GM12878 (cell line): ENCODE measurements around the gene PIK3R3. TPM values are rescaled to one million over a fixed set of nuclear protein-coding genes. Genes with fewer than 3 reads are reported as not detected.

Source experiments
- ATAC-seq: fragments of 200-7000 bp; cut with Tn5 transposase; 3 replicates; pipeline ENCODE4 v1.9.1; 2020; ENCODE audit warnings: mild to moderate bottlenecking, moderate library complexity
- BruUV-seq: library from RNA; stranded (reverse); fragments of 400-500 nt; replicated peaks from 2 replicates; lab custom pipeline; 2021; lab: Mats Ljungman, UMichigan
- CTCF ChIA-PET: fragments of 300-600 bp; sonication (Branson Sonifier 250); formaldehyde crosslinking; extraction: SDS; loops from one replicate; lab custom pipeline; 2021; ENCODE audit warnings: inconsistent platforms; lab: Yijun Ruan, JAX
- POLR2A ChIA-PET: fragments of 350-600 bp; formaldehyde crosslinking; extraction: SDS; loops from one replicate; lab custom pipeline; 2021; ENCODE audit warnings: inconsistent platforms; lab: Charles Lee
- RAD21 ChIA-PET: fragments of 300-600 bp; sonication (Branson Sonifier 250); formaldehyde crosslinking; loops from one replicate; lab custom pipeline; 2023; ENCODE audit warnings: antibody characterized with exemption; ENCODE audit not compliant: unreplicated experiment; lab: Charles Lee
- SMC1A ChIA-PET: fragments of 300-600 bp; sonication (Branson Sonifier 250); formaldehyde crosslinking; loops from one replicate; lab custom pipeline; 2023; ENCODE audit not compliant: unreplicated experiment, uncharacterized antibody; lab: Charles Lee
- DNase-seq: peaks from one replicate; pipeline ENCODE4 v3.0.0-alpha.2; 2011; ENCODE audit warnings: low read depth, low spot score
- FAIRE-seq: peaks from 3 replicates; lab custom pipeline; 2011; peaks lifted over from hg19 to GRCh38; lab: Jason Lieb, UNC
- H2AFZ ChIP-seq: 2 replicates; pipeline ENCODE4 v1.6.0; 2011; ENCODE audit warnings: low read depth, low read length, control low read depth; ENCODE audit not compliant: control insufficient read depth
- H3K27ac ChIP-seq: 2 replicates; pipeline ENCODE4 v1.5.1; 2011; ENCODE audit warnings: control low read depth; ENCODE audit not compliant: control insufficient read depth, insufficient read depth
- H3K27me3 ChIP-seq, 2 experiments: replicated peaks in 1 of 2; 2 replicates each; pipeline versions ENCODE4 v1.6.0 to v1.6.1; 2011; ENCODE audit warnings: low read length in 1 of 2; ENCODE audit not compliant: control insufficient read depth in 2 of 2, insufficient read depth in 2 of 2
- H3K36me3 ChIP-seq, 2 experiments: 2 replicates each; pipeline ENCODE4 v1.5.1; 2011; ENCODE audit warnings: low read length in 1 of 2; ENCODE audit not compliant: control insufficient read depth in 2 of 2, insufficient read depth in 2 of 2
- H3K4me1 ChIP-seq: 2 replicates; pipeline ENCODE4 v1.6.1; 2011; ENCODE audit warnings: mild to moderate bottlenecking, low read length, moderate library complexity, mixed read lengths; ENCODE audit not compliant: control insufficient read depth, insufficient read depth
- H3K4me2 ChIP-seq: 2 replicates; pipeline ENCODE4 v1.6.0; 2011; ENCODE audit warnings: control low read depth; ENCODE audit not compliant: control insufficient read depth, insufficient read depth
- H3K4me3 ChIP-seq: fragments of 200-600 bp; sonication (generic); 2 replicates; pipeline ENCODE4 v1.5.1; 2016
- H3K79me2 ChIP-seq: 2 replicates; pipeline ENCODE4 v1.6.0; 2011; ENCODE audit warnings: low read length; ENCODE audit not compliant: control insufficient read depth, insufficient read depth
- H3K9ac ChIP-seq: 2 replicates; pipeline ENCODE4 v1.8.0; 2011; ENCODE audit warnings: low read length, control low read depth, mixed read lengths; ENCODE audit not compliant: control insufficient read depth, insufficient read depth
- H3K9me3 ChIP-seq: replicated peaks from 3 replicates; pipeline ENCODE4 v1.5.1; 2011; ENCODE audit warnings: mild to moderate bottlenecking, low read length; ENCODE audit not compliant: control insufficient read depth, insufficient read depth
- H4K20me1 ChIP-seq: 2 replicates; pipeline ENCODE4 v1.6.0; 2011; ENCODE audit not compliant: control insufficient read depth, insufficient read depth
- ASH2L ChIP-seq: fragments of 300-600, 200-600 bp; sonication (generic); IDR thresholded peaks from 2 replicates; pipeline ENCODE4 v1.6.1; 2017; ENCODE audit warnings: low read depth, mild to moderate bottlenecking, borderline replicate concordance
- BACH1 ChIP-seq: fragments of 450-650 bp; IDR thresholded peaks from 2 replicates; pipeline ENCODE4 v1.6.1; 2017; ENCODE audit warnings: mild to moderate bottlenecking, borderline replicate concordance
- BMI1 ChIP-seq: fragments of 450-650 bp; IDR thresholded peaks from 2 replicates; pipeline ENCODE4 v1.6.1; 2016; ENCODE audit warnings: mild to moderate bottlenecking, moderate library complexity, borderline replicate concordance
- BRCA1 ChIP-seq: IDR thresholded peaks from 2 replicates; pipeline ENCODE4 v1.6.1; 2011; ENCODE audit warnings: low read depth, low read length, improper control_type of control experiment
- FOXK2 ChIP-seq: fragments of 450-650 bp; IDR thresholded peaks from 2 replicates; pipeline ENCODE4 v1.6.1; 2017; ENCODE audit warnings: mild to moderate bottlenecking, moderate library complexity
- GABPA ChIP-seq: IDR thresholded peaks from 2 replicates; pipeline ENCODE4 v1.6.1; 2014; ENCODE audit warnings: antibody characterized with exemption, low read depth, mild to moderate bottlenecking, inconsistent platforms
- IKZF2 ChIP-seq, 2 experiments: fragments of 450-650 bp; IDR thresholded peaks; 2 replicates each; pipeline ENCODE4 v1.6.1; 2017; ENCODE audit warnings: mild to moderate bottlenecking in 2 of 2, moderate library complexity in 2 of 2
- NFYA ChIP-seq: IDR thresholded peaks from 2 replicates; pipeline ENCODE4 v1.6.1; 2011; ENCODE audit warnings: low read depth, mild to moderate bottlenecking, low read length, improper control_type of control experiment, borderline replicate concordance
- NFYB ChIP-seq: IDR thresholded peaks from 2 replicates; pipeline ENCODE4 v1.6.1; 2011; ENCODE audit warnings: low read depth, mild to moderate bottlenecking, low read length, improper control_type of control experiment, moderate library complexity; ENCODE audit not compliant: insufficient read depth
- POLR2AphosphoS5 ChIP-seq: IDR thresholded peaks from 2 replicates; pipeline ENCODE4 v1.6.1; 2011; ENCODE audit warnings: mild to moderate bottlenecking, low read length, inconsistent platforms
- POU2F2 ChIP-seq: IDR thresholded peaks from 3 replicates; pipeline ENCODE4 v1.6.1; 2011; ENCODE audit warnings: low read depth, mild to moderate bottlenecking, low read length, borderline replicate concordance
- RBBP5 ChIP-seq: fragments of 200-600 bp; sonication (generic); conservative IDR thresholded peaks from 2 replicates; pipeline ENCODE4 v1.6.1; 2016
- RCOR1 ChIP-seq: conservative IDR thresholded peaks from 2 replicates; pipeline ENCODE4 v1.6.1; 2012; ENCODE audit warnings: low read depth, low read length, improper control_type of control experiment
- RUNX3 ChIP-seq: IDR thresholded peaks from 2 replicates; pipeline ENCODE4 v1.6.1; 2012; ENCODE audit warnings: low read length, inconsistent platforms
- SMC3 ChIP-seq: IDR thresholded peaks from 2 replicates; pipeline ENCODE4 v1.6.1; 2011; ENCODE audit warnings: low read length, improper control_type of control experiment, borderline replicate concordance
- ZNF217 ChIP-seq: fragments of 450-650 bp; IDR thresholded peaks from 2 replicates; pipeline ENCODE4 v1.6.1; 2017; ENCODE audit warnings: antibody characterized with exemption, mild to moderate bottlenecking
- WGBS: methylation state at CpG from one replicate; pipeline ENCODE4 v1.1.6; 2016; ENCODE audit warnings: low lambda C conversion rate; ENCODE audit not compliant: insufficient replicate concordance, insufficient coverage; ENCODE audit errors: missing lambda C conversion rate; 5-methylcytosine and 5-hydroxymethylcytosine counted together
- in situ Hi-C: fragments of 300-500 bp; cut with MboI; formaldehyde crosslinking; loops from 9 replicates; pipeline ENCODE4 v1.14.3; 2018; ENCODE audit warnings: mixed read lengths
- intact Hi-C: fragments of 100-400 bp; cut with micrococcal nuclease; formaldehyde crosslinking; loops from one replicate; pipeline ENCODE4 v1.14.2; 2022; ENCODE audit not compliant: unreplicated experiment
- polyA plus RNA-seq, 11 experiments: library from polyadenylated mRNA; depleted of rRNA in 4 of 11; unstranded in 6 of 11; stranded (reverse) in 5 of 11; fragments of >200 nt; fragmentation: Nextera tagmentation in 4 of 11; fragmentation: Illumina TruSeq in 1 of 11; extraction: Ambion mirVana in 4 of 11; extraction: Trizol in 1 of 11; gene quantifications; 1 replicate in 1 of 11; 2 replicates in 10 of 11; pipeline versions ENCODE4 v1.2.1 to v1.2.3, GENCODE V29; 2011 to 2016; ENCODE audit warnings: inconsistent platforms in 2 of 11, missing spikeins in 2 of 11, low read depth in 1 of 11
- total RNA-seq, 4 experiments: library from RNA; depleted of rRNA in 3 of 4; stranded (reverse); fragments of >200 nt in 3 of 4; fragmentation: Illumina TruSeq in 1 of 4; extraction: Trizol in 1 of 4; gene quantifications; 2 replicates each; pipeline versions ENCODE4 v1.2.1 to v1.2.3, GENCODE V29; 2013 to 2021
- TF ChIP-seq, protein P1 (sequence below): fragments of 450-650 bp; IDR thresholded peaks from 2 replicates; pipeline ENCODE4 v1.6.1; 2016; ENCODE audit warnings: mild to moderate bottlenecking, moderate library complexity, borderline replicate concordance
- TF ChIP-seq, protein P2 (sequence below): IDR thresholded peaks from 2 replicates; pipeline ENCODE4 v1.6.1; 2012; ENCODE audit warnings: low read length, inconsistent platforms

PIK3R3 gene
- total and polyA plus RNA-seq, 10 of the 15 experiments (the other 5 are each of a cell fraction or from before 2014, with no cell fraction given), result 4.8 to 27.0 (median 19.8) TPM

DNA sequence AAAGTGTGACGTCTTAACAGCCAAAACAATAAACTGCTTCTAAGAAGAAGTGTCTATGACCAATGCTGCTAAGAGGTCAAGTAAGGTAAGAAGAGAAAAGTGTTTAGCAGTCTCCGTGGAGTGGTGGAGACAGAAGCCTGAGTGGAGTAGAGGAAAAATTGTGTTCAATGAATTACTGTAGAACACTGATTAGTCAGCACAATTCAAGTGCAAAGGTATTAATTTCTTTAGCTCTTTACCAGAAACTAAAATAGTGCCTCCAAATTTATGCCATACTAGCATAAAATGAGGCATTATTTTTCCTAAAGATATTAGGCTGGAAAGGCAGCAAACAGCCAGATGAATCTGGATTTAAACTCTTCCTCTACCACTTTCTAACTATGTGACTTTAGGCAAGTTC is 56.1 kb downstream of the PIK3R3 start:
- 96% methylated on average over 2 of the region's 2 CpGs for WGBS
- FAIRE-seq (no peak), ATAC-seq (no peak), DNase-seq (no peak)
- Histone ChIP-seq H4K20me1 (no peaks in the 10 kb centered on the region), H3K4me2 (no peak overlapping the region), H3K36me3 (peaks cover 0 to 6% of the 10 kb centered on the region in 2 experiments; a peak in 2 of 4 replicates), H3K4me1 (no peaks in the 10 kb centered on the region), H2AFZ (no peak overlapping the region), H3K27ac (no peak overlapping the region), H3K4me3 (no peak overlapping the region), H3K27me3 (no peaks in the 10 kb centered on the region), H3K9me3 (no peaks in the 10 kb centered on the region), H3K9ac (no peak overlapping the region), H3K79me2 (no peaks in the 10 kb centered on the region)
- CTCF ChIA-PET, result interaction anchor here (2.1 kb wide), 1 partner anchor 11 kb away, joined by 5 read pairs; no protein-coding TSS in a partner anchor
- POLR2A ChIA-PET, result no interaction called here
- BruUV-seq, result no TSS peak
- RAD21 ChIA-PET, result interaction anchor here (1.4 kb wide), 1 partner anchor 8 kb away, joined by 4 read pairs; no protein-coding TSS in a partner anchor
- in situ Hi-C loops (no loop called here), intact Hi-C loops (no loop called here)
- SMC1A ChIA-PET, result interaction anchor here (1.0 to 1.6 kb wide), 3 partner anchors 10 to 18 kb away, joined by 4 read pairs; no protein-coding TSS in a partner anchor
- TF ChIP-seq, protein P1, sequence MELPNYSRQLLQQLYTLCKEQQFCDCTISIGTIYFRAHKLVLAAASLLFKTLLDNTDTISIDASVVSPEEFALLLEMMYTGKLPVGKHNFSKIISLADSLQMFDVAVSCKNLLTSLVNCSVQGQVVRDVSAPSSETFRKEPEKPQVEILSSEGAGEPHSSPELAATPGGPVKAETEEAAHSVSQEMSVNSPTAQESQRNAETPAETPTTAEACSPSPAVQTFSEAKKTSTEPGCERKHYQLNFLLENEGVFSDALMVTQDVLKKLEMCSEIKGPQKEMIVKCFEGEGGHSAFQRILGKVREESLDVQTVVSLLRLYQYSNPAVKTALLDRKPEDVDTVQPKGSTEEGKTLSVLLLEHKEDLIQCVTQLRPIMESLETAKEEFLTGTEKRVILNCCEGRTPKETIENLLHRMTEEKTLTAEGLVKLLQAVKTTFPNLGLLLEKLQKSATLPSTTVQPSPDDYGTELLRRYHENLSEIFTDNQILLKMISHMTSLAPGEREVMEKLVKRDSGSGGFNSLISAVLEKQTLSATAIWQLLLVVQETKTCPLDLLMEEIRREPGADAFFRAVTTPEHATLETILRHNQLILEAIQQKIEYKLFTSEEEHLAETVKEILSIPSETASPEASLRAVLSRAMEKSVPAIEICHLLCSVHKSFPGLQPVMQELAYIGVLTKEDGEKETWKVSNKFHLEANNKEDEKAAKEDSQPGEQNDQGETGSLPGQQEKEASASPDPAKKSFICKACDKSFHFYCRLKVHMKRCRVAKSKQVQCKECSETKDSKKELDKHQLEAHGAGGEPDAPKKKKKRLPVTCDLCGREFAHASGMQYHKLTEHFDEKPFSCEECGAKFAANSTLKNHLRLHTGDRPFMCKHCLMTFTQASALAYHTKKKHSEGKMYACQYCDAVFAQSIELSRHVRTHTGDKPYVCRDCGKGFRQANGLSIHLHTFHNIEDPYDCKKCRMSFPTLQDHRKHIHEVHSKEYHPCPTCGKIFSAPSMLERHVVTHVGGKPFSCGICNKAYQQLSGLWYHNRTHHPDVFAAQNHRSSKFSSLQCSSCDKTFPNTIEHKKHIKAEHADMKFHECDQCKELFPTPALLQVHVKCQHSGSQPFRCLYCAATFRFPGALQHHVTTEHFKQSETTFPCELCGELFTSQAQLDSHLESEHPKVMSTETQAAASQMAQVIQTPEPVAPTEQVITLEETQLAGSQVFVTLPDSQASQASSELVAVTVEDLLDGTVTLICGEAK, result no peak
- TF ChIP-seq POU2F2 (no peak), BACH1 (no peak), POLR2AphosphoS5 (no peak), RCOR1 (no peak), GABPA (no peak), NFYA (no peak), BRCA1 (no peak), BMI1 (no peak), ASH2L (no peak), SMC3 (no peak), FOXK2 (no peak), NFYB (no peak), ZNF217 (no peak), RBBP5 (no peak), IKZF2 (IDR thresholded peaks at IDR 0.05) (no peak), RUNX3 (no peak)
- TF ChIP-seq, protein P2, sequence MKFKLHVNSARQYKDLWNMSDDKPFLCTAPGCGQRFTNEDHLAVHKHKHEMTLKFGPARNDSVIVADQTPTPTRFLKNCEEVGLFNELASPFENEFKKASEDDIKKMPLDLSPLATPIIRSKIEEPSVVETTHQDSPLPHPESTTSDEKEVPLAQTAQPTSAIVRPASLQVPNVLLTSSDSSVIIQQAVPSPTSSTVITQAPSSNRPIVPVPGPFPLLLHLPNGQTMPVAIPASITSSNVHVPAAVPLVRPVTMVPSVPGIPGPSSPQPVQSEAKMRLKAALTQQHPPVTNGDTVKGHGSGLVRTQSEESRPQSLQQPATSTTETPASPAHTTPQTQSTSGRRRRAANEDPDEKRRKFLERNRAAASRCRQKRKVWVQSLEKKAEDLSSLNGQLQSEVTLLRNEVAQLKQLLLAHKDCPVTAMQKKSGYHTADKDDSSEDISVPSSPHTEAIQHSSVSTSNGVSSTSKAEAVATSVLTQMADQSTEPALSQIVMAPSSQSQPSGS, result no peak
